Uterus (tissue), 4 donors: ENCODE results near the gene NTRK3. TPM values are rescaled to one million over a fixed set of nuclear protein-coding genes. Genes with fewer than 3 reads are reported as not detected.

ENCODE experiments used
- DNase-seq, 2 donors: peaks; one replicate each; pipeline ENCODE4 v3.0.0-alpha.2; 2019 to 2020
- H3K27ac ChIP-seq, 2 donors: fragments of 200-600 bp; sonication (generic); 1 replicate in 1 of 2; 2 replicates in 1 of 2; pipeline ENCODE4 v1.5.1; 2016 to 2018
- H3K27me3 ChIP-seq, 2 donors: fragments of 200-600 bp; sonication (generic); one replicate each; pipeline ENCODE4 v1.5.1; 2018 to 2019; ENCODE audit warnings: control low read depth in 1 of 2
- H3K36me3 ChIP-seq, 2 donors: fragments of 200-600 bp; sonication (generic); one replicate each; pipeline ENCODE4 v1.5.1; 2019; ENCODE audit warnings: control low read depth in 1 of 2
- H3K4me1 ChIP-seq, 2 donors: fragments of 200-600 bp; sonication (generic); one replicate each; pipeline ENCODE4 v1.5.1; 2018 to 2019; ENCODE audit warnings: control low read depth in 1 of 2
- H3K4me3 ChIP-seq, 2 donors: fragments of 200-600 bp; sonication (generic); 1 replicate in 1 of 2; 2 replicates in 1 of 2; pipeline ENCODE4 v1.5.1; 2018 to 2019; ENCODE audit warnings: mild to moderate bottlenecking in 1 of 2
- H3K9me3 ChIP-seq, 2 donors: fragments of 200-600 bp; sonication (generic); one replicate each; pipeline ENCODE4 v1.5.1; 2019; ENCODE audit warnings: control low read depth in 1 of 2
- CTCF ChIP-seq, 4 experiments: fragments of 200-600 bp in 2 of 4; fragments of 450-650 bp in 2 of 4; sonication (generic) in 2 of 4; IDR thresholded peaks; one replicate each; pipeline ENCODE4 v1.5.1; 2016 to 2019; ENCODE audit warnings: antibody characterized with exemption in 4 of 4, mild to moderate bottlenecking in 2 of 4, moderate library complexity in 1 of 4
- POLR2A ChIP-seq, 2 donors: fragments of 450-650 bp; IDR thresholded peaks; one replicate each; pipeline ENCODE4 v1.6.1; 2016; ENCODE audit warnings: antibody characterized with exemption in 2 of 2, mild to moderate bottlenecking in 1 of 2, moderate library complexity in 1 of 2
- intact Hi-C: fragments of 100-400 bp; cut with DNase I; formaldehyde crosslinking; loops from one replicate; pipeline ENCODE4 v1.15.1; 2023; ENCODE audit warnings: low total_unique reads
- total RNA-seq, 4 donors: library from RNA; depleted of rRNA in 3 of 4; stranded (reverse); fragments of >200 nt in 3 of 4; gene quantifications; one replicate each; pipeline versions ENCODE4 v1.1.0 to v1.2.4, GENCODE V29; 2014 to 2023
- donor health status: DM: yes; HTN: yes; CAD: no.

Gene NTRK3
- total RNA-seq, 4 donors from 2014 or later, result 6.9 to 47.0 (median 32.5) TPM

DNA sequence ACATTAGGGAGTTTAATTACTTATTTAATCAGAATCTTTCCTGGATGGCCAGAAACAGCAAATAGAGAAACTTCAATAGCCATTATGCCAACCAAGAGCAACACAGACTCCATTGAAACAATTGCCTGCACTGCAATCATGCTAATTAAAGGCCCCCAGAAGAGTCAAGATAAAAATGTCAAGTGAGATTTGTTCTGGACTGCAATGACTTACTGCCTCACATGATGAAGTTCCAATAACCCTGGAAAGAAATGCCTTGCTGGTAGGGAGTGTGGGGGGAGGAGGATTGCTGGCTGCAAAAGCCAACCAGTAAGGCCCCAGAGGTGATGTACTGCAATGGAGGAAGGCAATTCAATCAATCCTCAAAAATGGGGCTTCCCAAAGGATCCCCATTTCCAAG is 257.9 kb downstream of the NTRK3 start:
- H3K4me3 ChIP-seq, result no peak overlapping the region
- intact Hi-C loops, result no loop called here
- H3K27ac ChIP-seq, result no peak overlapping the region
- no peak for DNase-seq
- H3K9me3 ChIP-seq, result no peaks in the 10 kb centered on the region
- H3K27me3 ChIP-seq, result no peaks in the 10 kb centered on the region
- no peaks in the 10 kb centered on the region for H3K4me1 ChIP-seq
- no peaks in the 10 kb centered on the region for H3K36me3 ChIP-seq
- TF ChIP-seq POLR2A (IDR thresholded peaks at IDR 0.05) (no peak), CTCF (IDR thresholded peaks at IDR 0.05) (no peak)

DNA sequence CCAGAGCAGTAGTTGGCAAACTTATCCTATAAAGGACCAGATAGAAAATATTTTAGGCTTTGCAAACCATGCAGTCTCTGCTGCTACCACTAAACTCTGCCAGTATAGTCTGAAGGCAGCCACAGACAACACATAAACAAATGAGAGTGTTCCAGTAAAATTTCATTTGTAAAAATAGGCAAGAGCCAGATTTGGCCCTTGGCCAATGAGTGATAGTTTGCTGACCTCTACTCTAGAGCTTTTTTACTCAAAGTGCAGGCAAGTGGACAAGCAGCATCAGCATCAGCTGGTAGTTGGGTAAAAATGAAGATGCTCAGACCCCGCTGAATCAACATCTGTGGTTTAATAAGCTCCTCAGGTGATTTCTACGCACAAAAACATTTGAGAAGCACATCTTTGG is 269.8 kb downstream of the NTRK3 start:
- Histone ChIP-seq H3K27ac (no peak overlapping the region), H3K27me3 (no peaks in the 10 kb centered on the region), H3K36me3 (no peaks in the 10 kb centered on the region), H3K4me1 (peaks cover 0 to 7% of the 10 kb centered on the region in 2 donors), H3K9me3 (no peaks in the 10 kb centered on the region), H3K4me3 (no peak overlapping the region)
- intact Hi-C loops, result no loop called here
- DNase-seq, result no peak
- TF ChIP-seq POLR2A (IDR thresholded peaks at IDR 0.05) (no peak), CTCF (IDR thresholded peaks at IDR 0.05) (no peak)

DNA sequence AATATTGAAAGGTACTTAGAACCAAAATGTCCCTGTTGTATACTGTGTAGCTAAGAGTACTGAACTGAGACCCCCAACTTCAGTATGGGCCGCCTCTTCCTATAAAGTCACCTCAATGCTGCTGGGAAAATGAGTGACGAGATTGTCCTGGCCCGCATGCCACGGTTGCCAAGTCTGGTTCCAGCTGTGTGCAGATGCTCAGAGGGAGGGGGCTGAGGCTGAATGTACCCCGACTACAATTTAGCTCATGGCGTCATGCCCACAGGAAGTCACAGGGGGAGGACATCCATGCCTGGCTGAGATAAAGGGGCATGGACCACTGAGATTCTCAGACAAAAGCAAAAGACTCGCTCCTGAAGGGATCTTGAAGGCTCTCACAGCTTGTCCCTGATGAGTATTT is 271.1 kb downstream of the NTRK3 start:
- intact Hi-C loops, result no loop called here
- DNase-seq, result no peak
- TF ChIP-seq CTCF (IDR thresholded peaks at IDR 0.05) (no peak), POLR2A (IDR thresholded peaks at IDR 0.05) (no peak)
- H3K9me3 ChIP-seq, result no peaks in the 10 kb centered on the region
- H3K4me3 ChIP-seq, result no peak overlapping the region
- H3K36me3 ChIP-seq, result no peaks in the 10 kb centered on the region
- H3K4me1 ChIP-seq, result peaks cover 0 to 7% of the 10 kb centered on the region in 2 donors
- H3K27ac ChIP-seq, result no peak overlapping the region
- H3K27me3 ChIP-seq, result no peaks in the 10 kb centered on the region

DNA sequence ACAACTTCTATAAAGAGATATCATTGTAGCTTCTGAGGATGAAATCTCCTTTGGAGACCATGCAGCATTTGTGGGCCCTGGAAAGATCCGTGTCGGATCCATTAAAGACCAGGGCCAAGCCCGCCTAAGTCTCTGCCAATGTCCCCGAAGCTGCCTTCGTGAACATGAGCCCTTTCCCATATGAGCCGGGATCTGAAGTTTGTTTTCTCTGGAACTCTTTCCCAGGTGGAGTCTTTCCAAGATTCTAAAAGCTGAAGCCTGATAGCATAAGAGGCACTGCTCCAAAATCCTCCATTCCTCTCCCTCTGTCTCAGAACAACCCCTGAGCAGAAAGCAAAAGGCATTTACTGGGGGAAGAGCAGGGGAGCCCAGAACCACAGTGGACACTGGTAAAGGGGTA is 274.6 kb downstream of the NTRK3 start:
- Histone ChIP-seq H3K4me3 (no peak overlapping the region), H3K4me1 (peaks cover 0 to 7% of the 10 kb centered on the region in 2 donors), H3K27ac (no peak overlapping the region), H3K27me3 (no peaks in the 10 kb centered on the region), H3K36me3 (no peaks in the 10 kb centered on the region), H3K9me3 (no peaks in the 10 kb centered on the region)
- DNase-seq, result no peak
- TF ChIP-seq POLR2A (IDR thresholded peaks at IDR 0.05), result no peak
- no peak for TF ChIP-seq CTCF (IDR thresholded peaks at IDR 0.05)
- intact Hi-C loops, result no loop called here

- intact Hi-C loops, result no loop called here
- Histone ChIP-seq H3K27ac (no peak overlapping the region), H3K4me1 (peaks cover 0 to 7% of the 10 kb centered on the region in 2 donors), H3K36me3 (no peaks in the 10 kb centered on the region), H3K9me3 (no peaks in the 10 kb centered on the region), H3K4me3 (no peak overlapping the region), H3K27me3 (no peaks in the 10 kb centered on the region)
- no peak for DNase-seq
- TF ChIP-seq POLR2A (IDR thresholded peaks at IDR 0.05) (no peak), CTCF (IDR thresholded peaks at IDR 0.05) (no peak)
Observed at GRCh38 chr15:87977907-87978306, 278.6 kb downstream of the NTRK3 start.
